Measurements from ENCODE around the gene SLC7A5. TPM values are rescaled to one million over a fixed set of nuclear protein-coding genes. Genes with fewer than 3 reads are reported as not detected.
"Not testable (repeated sequence)": the region's sequence is repeated elsewhere in the genome, so short reads cannot be mapped to it uniquely, and the experiment has no call there.

SLC7A5 gene
- total RNA-seq, 1 donor from 2014 or later: 40.4 TPM

GRCh38 chr16:87877942-87878507 is 8.7 kb upstream of the SLC7A5 start:
- TF ChIP-seq CTCF (conservative IDR thresholded peaks at IDR 0.05): no peak
- no peak for DNase-seq (ENCODE audit: extremely low spot score, unreplicated experiment)
- Mint-ChIP-seq H3K4me1 (ENCODE audit: unreplicated experiment) (peaks cover 17% of the 10 kb centered on the region), H3K27ac (no peak overlapping the region), H3K4me3 (no peak overlapping the region), H3K36me3 (no peaks in the 10 kb centered on the region), H3K27me3 (peaks cover 25% of the 10 kb centered on the region), H3K9me3 (peaks cover 6% of the 10 kb centered on the region)

- no peaks in the 10 kb centered on the region for H3K36me3 Mint-ChIP-seq
- H3K27me3 Mint-ChIP-seq: peaks cover 23% of the 10 kb centered on the region
- peaks cover 5% of the 10 kb centered on the region for H3K9me3 Mint-ChIP-seq
- no peak for TF ChIP-seq CTCF (conservative IDR thresholded peaks at IDR 0.05)
- no peak for DNase-seq (ENCODE audit: extremely low spot score, unreplicated experiment)
- peak overlapping the region; percentile 6 for H3K27ac Mint-ChIP-seq
- no peak overlapping the region for H3K4me3 Mint-ChIP-seq
- H3K4me1 Mint-ChIP-seq (ENCODE audit: unreplicated experiment): peaks cover 29% of the 10 kb centered on the region
Measured at GRCh38 chr16:87874639-87875427, 5.5 kb upstream of the SLC7A5 start.

DNA sequence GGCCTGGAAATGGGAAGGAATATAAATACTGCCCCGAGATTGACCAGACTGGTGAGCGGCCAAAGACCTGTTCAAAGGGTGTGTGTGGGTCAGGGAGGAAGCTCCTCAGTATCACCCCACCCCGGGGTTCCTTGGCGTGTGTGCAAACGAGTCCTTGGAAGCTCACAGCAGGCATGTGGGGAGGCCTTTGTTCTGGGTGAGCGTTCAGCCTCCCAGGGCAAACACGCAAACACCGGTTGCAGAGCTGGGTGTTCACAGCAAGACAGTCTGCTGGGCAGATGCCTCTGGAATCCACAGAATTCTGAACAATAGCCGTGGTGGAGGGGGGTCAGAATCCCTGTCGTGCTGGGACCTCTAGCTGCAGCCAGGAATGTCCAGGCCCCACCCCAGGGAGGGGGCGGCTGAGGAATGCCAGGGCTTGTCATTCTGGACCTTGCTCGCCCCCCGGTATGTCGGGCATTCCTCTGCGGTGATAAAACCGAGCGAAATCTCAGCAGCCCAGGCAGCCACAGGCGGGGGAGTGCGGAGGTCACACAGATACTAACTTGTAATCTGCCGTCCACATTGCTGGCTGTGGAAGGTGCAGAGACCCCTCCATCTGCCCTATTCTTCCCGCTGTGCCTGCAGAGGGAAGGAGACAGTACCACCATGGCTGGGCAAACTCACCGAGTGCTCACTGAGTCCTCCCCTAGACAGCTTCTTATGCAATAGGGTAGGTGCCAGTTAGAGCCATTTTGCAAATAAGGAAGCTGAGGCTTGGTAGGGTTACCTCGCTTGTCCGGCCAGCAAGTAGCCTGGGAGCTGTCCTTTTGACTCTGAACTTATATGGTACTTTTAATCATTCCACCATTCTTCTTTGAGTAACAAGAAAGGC is 1.3 kb upstream of the SLC7A5 start:
- H3K4me1 Mint-ChIP-seq (ENCODE audit: unreplicated experiment): peaks cover 40% of the 10 kb centered on the region
- H3K9me3 Mint-ChIP-seq; DNase-seq (ENCODE audit: extremely low spot score, unreplicated experiment); H3K36me3 Mint-ChIP-seq: not testable (repeated sequence)
- peak overlapping the region; percentile 79 for H3K4me3 Mint-ChIP-seq
- H3K27ac Mint-ChIP-seq: peak overlapping the region; percentile 79
- peaks cover 28% of the 10 kb centered on the region for H3K27me3 Mint-ChIP-seq

DNA sequence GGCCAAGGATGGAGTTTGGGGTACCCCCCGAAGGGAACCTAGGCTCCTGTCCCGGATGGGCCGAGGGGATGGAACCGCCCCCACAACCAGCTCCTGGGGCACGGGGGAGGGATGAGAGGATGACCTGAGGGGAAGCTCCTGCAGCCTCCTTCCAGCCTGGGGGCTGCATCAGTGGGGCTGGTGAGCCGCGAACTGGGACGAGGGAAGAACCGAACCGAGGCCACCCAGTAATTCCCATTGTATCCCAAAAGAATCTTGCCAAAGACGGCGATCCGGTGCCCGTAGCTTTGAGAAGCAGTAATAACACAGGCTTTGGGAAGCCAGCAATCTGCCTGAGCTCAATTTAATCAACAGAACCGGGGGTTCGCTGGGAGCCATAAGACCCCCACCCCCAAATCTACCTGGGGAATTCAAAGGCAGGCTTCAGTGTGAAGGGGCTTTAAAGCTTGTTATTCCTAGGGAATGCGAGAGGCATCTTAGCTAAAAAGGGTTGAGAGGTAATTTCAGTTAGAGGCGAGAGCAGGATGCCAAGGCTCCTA is 641 bp upstream of the SLC7A5 start:
- H3K9me3 Mint-ChIP-seq; H3K36me3 Mint-ChIP-seq; DNase-seq (ENCODE audit: extremely low spot score, unreplicated experiment): not testable (repeated sequence)
- Mint-ChIP-seq H3K4me3 (peak overlapping the region; percentile 79), H3K4me1 (ENCODE audit: unreplicated experiment) (peaks cover 38% of the 10 kb centered on the region), H3K27ac (peak overlapping the region; percentile 79), H3K27me3 (peaks cover 24% of the 10 kb centered on the region)

GRCh38 chr16:87868254-87869029 is 865 bp downstream of the SLC7A5 start:
- not testable (repeated sequence) for H3K9me3 Mint-ChIP-seq; H3K36me3 Mint-ChIP-seq; DNase-seq (ENCODE audit: extremely low spot score, unreplicated experiment)
- H3K27ac Mint-ChIP-seq: peak overlapping the region; percentile 97
- H3K4me1 Mint-ChIP-seq (ENCODE audit: unreplicated experiment): peaks cover 38% of the 10 kb centered on the region
- peaks cover 18% of the 10 kb centered on the region for H3K27me3 Mint-ChIP-seq
- H3K4me3 Mint-ChIP-seq: peak overlapping the region; percentile 92

DNA sequence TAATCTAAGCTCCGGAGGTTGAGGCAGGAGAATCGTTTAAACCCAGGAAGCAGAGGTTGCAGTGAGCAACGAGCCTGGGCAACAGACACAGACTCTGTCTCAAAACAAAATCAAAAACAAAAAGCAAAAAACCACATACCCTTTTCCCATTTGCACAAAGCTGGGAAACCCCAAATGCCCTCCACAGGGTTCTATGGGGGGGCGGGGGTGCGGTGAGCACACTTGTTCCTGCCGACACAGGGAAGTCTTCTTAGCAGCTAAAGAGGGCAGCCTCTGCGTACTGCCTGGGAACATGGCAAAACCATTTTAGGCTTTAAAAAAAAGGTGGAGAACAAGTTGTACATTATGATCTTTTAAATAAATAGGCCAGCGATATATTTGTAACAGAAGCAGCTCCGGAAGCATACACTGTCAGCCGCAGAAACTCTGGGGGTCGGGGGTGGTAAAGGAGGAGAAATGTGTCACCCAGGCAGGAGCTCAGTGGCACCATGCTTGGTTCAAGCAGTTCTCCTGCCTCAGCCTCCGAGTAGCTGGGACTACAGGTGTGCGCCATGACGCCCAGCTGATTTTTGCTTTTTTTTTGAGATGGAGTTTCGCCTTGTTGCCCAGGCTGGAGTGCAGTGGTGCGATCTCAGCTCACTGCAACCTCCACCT is 3.3 kb downstream of the SLC7A5 start:
- H3K4me1 Mint-ChIP-seq (ENCODE audit: unreplicated experiment): peaks cover 25% of the 10 kb centered on the region
- peak overlapping the region; percentile 47 for H3K4me3 Mint-ChIP-seq
- not testable (repeated sequence) for H3K36me3 Mint-ChIP-seq; H3K9me3 Mint-ChIP-seq; DNase-seq (ENCODE audit: extremely low spot score, unreplicated experiment)
- H3K27ac Mint-ChIP-seq: peak overlapping the region; percentile 9
- H3K27me3 Mint-ChIP-seq: peaks cover 11% of the 10 kb centered on the region
